GM12891 (cell line): ENCODE data around the gene GNG2.

Experiments
- PAX5 ChIP-seq: IDR thresholded peaks from 2 replicates; pipeline ENCODE4 v1.6.1; 2011; ENCODE audit warnings: low read length, moderate library complexity, mild to moderate bottlenecking; ENCODE audit not compliant: insufficient read depth, severe bottlenecking
- POLR2A ChIP-seq: IDR thresholded peaks from 2 replicates; pipeline ENCODE4 v1.6.1; 2011; ENCODE audit warnings: low read depth, low read length, control low read depth
- POLR2AphosphoS5 ChIP-seq: IDR thresholded peaks from 2 replicates; pipeline ENCODE4 v1.6.1; 2011; ENCODE audit warnings: low read depth, low read length, control low read depth
- POU2F2 ChIP-seq: IDR thresholded peaks from 2 replicates; pipeline ENCODE4 v1.6.1; 2011; ENCODE audit warnings: low read depth, mild to moderate bottlenecking, control low read depth, low read length, moderate library complexity
- SPI1 ChIP-seq: IDR thresholded peaks from 2 replicates; pipeline ENCODE4 v1.6.1; 2011; ENCODE audit warnings: low read depth, low read length, control low read depth
- TAF1 ChIP-seq: IDR thresholded peaks from 2 replicates; pipeline ENCODE4 v1.6.1; 2011; ENCODE audit warnings: low read depth, low read length, control low read depth

GRCh38 chr14:51872396-51872795 is 12.0 kb downstream of the GNG2 start:
- TF ChIP-seq POLR2A (no peak), TAF1 (no peak), POLR2AphosphoS5 (no peak), PAX5 (no peak), SPI1 (no peak), POU2F2 (no peak)
